Activated T-cell treated with anti-CD3 and anti-CD28 coated beads for 48 hours (primary cell): ENCODE results near the gene VWA1.
"Not testable (repeated sequence)": the region's sequence is repeated elsewhere in the genome, so short reads cannot be mapped to it uniquely, and the experiment has no call there.

Source experiments
- DNase-seq: peaks from one replicate; pipeline ENCODE4 v3.0.0-alpha.2; 2020; ENCODE audit warnings: low read depth

Gene VWA1

GRCh38 chr1:1455934-1456333 lies 20.4 kb downstream of the VWA1 start:
- not testable (repeated sequence) for DNase-seq

- not testable (repeated sequence) for DNase-seq
Measured at GRCh38 chr1:1456683-1457255, 21.3 kb downstream of the VWA1 start.

GRCh38 chr1:1459156-1459555 lies 23.7 kb downstream of the VWA1 start:
- not testable (repeated sequence) for DNase-seq

GRCh38 chr1:1459711-1460110 lies 24.2 kb downstream of the VWA1 start:
- not testable (repeated sequence) for DNase-seq

GRCh38 chr1:1460540-1461130 lies 25.1 kb downstream of the VWA1 start:
- no peak for DNase-seq

- DNase-seq: no peak
Measured at GRCh38 chr1:1461721-1462317, 26.3 kb downstream of the VWA1 start.

GRCh38 chr1:1462318-1462966 lies 27.0 kb downstream of the VWA1 start:
- no peak for DNase-seq

GRCh38 chr1:1463312-1463711 lies 27.8 kb downstream of the VWA1 start:
- DNase-seq: no peak

GRCh38 chr1:1468196-1468985 lies 32.9 kb downstream of the VWA1 start:
- not testable (repeated sequence) for DNase-seq

GRCh38 chr1:1470626-1471388 lies 35.3 kb downstream of the VWA1 start:
- DNase-seq: no peak

- peak; percentile 95 for DNase-seq
Measured at GRCh38 chr1:1471389-1472052, 36.0 kb downstream of the VWA1 start, which contains the start of gene ATAD3B. Gene ATAD3B (plus strand): TSS chr1:1471765. CDS start chr1:1471885, 120 bp downstream.

- peak; percentile 18 for DNase-seq
Measured at GRCh38 chr1:1472053-1472876, 36.8 kb downstream of the VWA1 start.

- DNase-seq: not testable (repeated sequence)
Measured at GRCh38 chr1:1476011-1476410, 40.5 kb downstream of the VWA1 start.

GRCh38 chr1:1477206-1477605 lies 41.7 kb downstream of the VWA1 start:
- no peak for DNase-seq

GRCh38 chr1:1479547-1480487 lies 44.3 kb downstream of the VWA1 start:
- no peak for DNase-seq

GRCh38 chr1:1480488-1480867 lies 45.0 kb downstream of the VWA1 start:
- not testable (repeated sequence) for DNase-seq

GRCh38 chr1:1481811-1482210 lies 46.3 kb downstream of the VWA1 start:
- DNase-seq: not testable (repeated sequence)

GRCh38 chr1:1482856-1483255 lies 47.4 kb downstream of the VWA1 start:
- DNase-seq: no peak

- no peak for DNase-seq
Measured at GRCh38 chr1:1483714-1484113, 48.2 kb downstream of the VWA1 start.
